ENCODE results near the gene SART1.

DNA sequence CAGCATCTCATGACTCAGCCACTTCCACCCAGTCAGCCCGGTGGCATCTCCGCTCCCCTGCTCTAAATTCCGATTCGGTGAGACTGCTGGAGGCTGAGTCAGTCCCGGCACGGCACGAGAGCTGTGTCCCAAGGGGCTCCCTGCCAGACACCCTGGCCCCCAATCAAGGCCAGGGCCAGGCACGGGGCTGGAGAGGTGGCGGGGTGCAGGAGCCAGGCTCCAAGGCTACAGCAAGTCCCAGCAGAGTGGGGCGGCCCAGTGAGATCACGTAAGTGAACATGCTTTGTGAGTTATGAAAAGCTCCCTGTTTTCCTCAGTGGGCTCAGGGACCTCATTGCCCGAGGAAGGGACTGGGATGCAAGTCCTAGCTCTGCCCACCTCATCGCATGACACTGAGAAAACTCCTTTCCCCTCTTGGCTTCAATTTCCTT, 45.7 kb upstream of the SART1 start:
- TF ChIP-seq POLR2A (IDR thresholded peaks at IDR 0.05) (no peak), POLR2AphosphoS5 (IDR thresholded peaks at IDR 0.05) (peak; percentile 96), EP300 (IDR thresholded peaks at IDR 0.05) (no peak)
- TF ChIP-seq, protein P1, sequence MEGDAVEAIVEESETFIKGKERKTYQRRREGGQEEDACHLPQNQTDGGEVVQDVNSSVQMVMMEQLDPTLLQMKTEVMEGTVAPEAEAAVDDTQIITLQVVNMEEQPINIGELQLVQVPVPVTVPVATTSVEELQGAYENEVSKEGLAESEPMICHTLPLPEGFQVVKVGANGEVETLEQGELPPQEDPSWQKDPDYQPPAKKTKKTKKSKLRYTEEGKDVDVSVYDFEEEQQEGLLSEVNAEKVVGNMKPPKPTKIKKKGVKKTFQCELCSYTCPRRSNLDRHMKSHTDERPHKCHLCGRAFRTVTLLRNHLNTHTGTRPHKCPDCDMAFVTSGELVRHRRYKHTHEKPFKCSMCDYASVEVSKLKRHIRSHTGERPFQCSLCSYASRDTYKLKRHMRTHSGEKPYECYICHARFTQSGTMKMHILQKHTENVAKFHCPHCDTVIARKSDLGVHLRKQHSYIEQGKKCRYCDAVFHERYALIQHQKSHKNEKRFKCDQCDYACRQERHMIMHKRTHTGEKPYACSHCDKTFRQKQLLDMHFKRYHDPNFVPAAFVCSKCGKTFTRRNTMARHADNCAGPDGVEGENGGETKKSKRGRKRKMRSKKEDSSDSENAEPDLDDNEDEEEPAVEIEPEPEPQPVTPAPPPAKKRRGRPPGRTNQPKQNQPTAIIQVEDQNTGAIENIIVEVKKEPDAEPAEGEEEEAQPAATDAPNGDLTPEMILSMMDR (IDR thresholded peaks at IDR 0.05) = no peak

Measured in gastroesophageal sphincter (tissue), 3 donors.